Adrenal gland (tissue), 5 donors: ENCODE data around the gene CILP2.

Source experiments
- CTCF ChIP-seq, 6 experiments: fragments of 450-650 bp in 4 of 6; fragments of 200-600 bp in 2 of 6; sonication (generic) in 1 of 6; IDR thresholded peaks; 1 replicate in 5 of 6; 2 replicates in 1 of 6; pipeline versions ENCODE4 v1.5.1 to v1.8.0; 2016 to 2021; ENCODE audit warnings: antibody characterized with exemption in 6 of 6, mild to moderate bottlenecking in 2 of 6, moderate library complexity in 1 of 6
- POLR2A ChIP-seq, 2 donors: fragments of 450-650 bp; IDR thresholded peaks; one replicate each; pipeline ENCODE4 v1.6.1; 2017; ENCODE audit warnings: antibody characterized with exemption in 2 of 2, mild to moderate bottlenecking in 2 of 2, moderate library complexity in 1 of 2
- donor health status: DM: no; HTN: no; CAD: no.

GRCh38 chr19:19501798-19502197, 36.3 kb upstream of the CILP2 start:
- TF ChIP-seq CTCF (IDR thresholded peaks at IDR 0.05) (no peak), POLR2A (IDR thresholded peaks at IDR 0.05) (no peak)
